Mesodermal cell (in vitro differentiated cells): ENCODE measurements around the gene CHRND.

Source experiments
- H3K27ac ChIP-seq: 2 replicates; pipeline ENCODE4 v1.7.0; 2013; ENCODE audit warnings: mild to moderate bottlenecking, low read depth, low read length, moderate library complexity; ENCODE audit not compliant: severe bottlenecking
- H3K36me3 ChIP-seq: 2 replicates; pipeline ENCODE4 v1.7.1; 2013; ENCODE audit warnings: mild to moderate bottlenecking, low read length, moderate library complexity; ENCODE audit not compliant: control insufficient read depth, insufficient read depth
- H3K4me1 ChIP-seq: one replicate; pipeline ENCODE4 v1.7.1; 2013; ENCODE audit warnings: mild to moderate bottlenecking, low read length; ENCODE audit not compliant: insufficient read depth, control insufficient read depth, poor library complexity, severe bottlenecking
- H3K4me3 ChIP-seq: 2 replicates; pipeline ENCODE4 v1.7.0; 2013; ENCODE audit warnings: low read length, control low read depth, mild to moderate bottlenecking; ENCODE audit not compliant: insufficient read depth, poor library complexity, severe bottlenecking; ENCODE audit errors: extremely low read depth
- H3K9me3 ChIP-seq: 2 replicates; pipeline ENCODE4 v1.7.1; 2013; ENCODE audit warnings: mild to moderate bottlenecking, low read length, moderate library complexity; ENCODE audit not compliant: control insufficient read depth
- WGBS, 2 experiments: methylation state at CpG; one replicate each; pipeline ENCODE4 v1.1.5; 2013; ENCODE audit warnings: missing lambda C conversion rate in 2 of 2; ENCODE audit not compliant: insufficient coverage in 2 of 2; 5-methylcytosine and 5-hydroxymethylcytosine counted together

Gene CHRND

DNA sequence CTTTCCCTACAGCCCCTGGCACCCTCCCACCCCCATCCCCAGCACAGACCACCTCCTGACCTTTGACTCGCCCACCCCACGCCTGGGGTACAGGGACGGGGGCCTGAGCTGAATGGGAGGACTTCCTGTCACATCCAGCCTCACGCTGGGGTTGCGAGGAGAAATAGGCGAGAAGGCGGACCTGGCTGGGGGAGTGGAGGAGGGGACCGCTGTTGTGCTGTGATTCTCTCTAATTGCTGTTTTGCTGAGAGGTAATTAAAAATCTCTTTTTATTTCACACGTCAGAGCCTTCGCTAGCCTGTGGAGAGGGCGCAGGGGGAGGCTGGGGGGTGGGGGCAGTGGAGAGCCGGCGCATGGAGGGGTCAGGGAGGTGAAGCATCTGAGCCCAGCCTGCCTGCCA, 28.6 kb upstream of the CHRND start:
- peaks cover 3% of the 10 kb centered on the region for H3K4me1 ChIP-seq
- no peak overlapping the region for H3K27ac ChIP-seq
- no peaks in the 10 kb centered on the region for H3K36me3 ChIP-seq
- H3K9me3 ChIP-seq = no peaks in the 10 kb centered on the region
- H3K4me3 ChIP-seq = no peak overlapping the region
- WGBS, 2 experiments = 41 to 69% methylated on average over 8 to 9 of the region's 13 CpGs

DNA sequence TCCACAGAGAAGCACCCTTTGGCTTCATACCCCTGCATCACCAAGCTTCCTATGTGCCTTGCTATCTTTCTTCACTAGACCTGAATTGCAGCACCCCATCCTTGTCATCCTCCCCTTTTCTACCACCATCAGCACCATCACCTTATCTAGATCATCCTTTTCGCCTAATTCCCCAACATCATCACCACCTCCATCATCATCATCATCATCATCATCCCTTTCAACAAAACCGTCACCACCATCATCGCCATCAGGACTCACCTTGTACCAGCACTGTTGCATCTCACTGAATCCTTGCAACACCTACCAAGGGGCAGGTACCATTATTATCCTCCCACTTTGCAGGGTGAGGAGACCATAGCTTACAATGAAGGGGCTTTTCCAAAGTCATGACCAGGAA, 27.5 kb upstream of the CHRND start:
- Histone ChIP-seq H3K9me3 (no peaks in the 10 kb centered on the region), H3K36me3 (no peaks in the 10 kb centered on the region), H3K27ac (no peak overlapping the region), H3K4me3 (no peak overlapping the region), H3K4me1 (peaks cover 5% of the 10 kb centered on the region)
- WGBS, 2 experiments = 94 to 95% methylated on average over 3 of the region's 3 CpGs

DNA sequence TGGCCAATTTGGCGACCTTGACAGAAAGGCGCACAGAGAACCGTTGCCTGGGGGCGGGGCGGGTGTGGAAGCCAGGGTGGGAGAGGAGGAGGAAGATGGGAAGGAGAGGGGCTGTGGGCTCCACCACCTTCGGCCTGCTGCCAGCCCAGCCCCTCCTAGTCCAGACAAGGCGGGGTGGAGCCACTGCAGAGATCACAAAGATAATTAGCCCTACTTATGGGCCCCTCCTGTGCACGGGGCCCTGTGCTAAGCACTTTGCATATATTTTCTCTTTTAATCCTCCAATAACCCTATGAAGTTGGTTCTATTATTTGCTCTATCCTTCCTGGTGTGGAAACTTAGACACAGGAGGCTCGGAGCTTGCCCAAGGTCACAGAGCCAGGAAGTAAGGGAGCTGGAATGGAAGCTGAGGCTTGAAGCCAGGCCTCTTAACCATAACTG, 24.6 kb upstream of the CHRND start:
- Histone ChIP-seq H3K27ac (no peak overlapping the region), H3K4me1 (peaks cover 9% of the 10 kb centered on the region), H3K9me3 (no peaks in the 10 kb centered on the region), H3K4me3 (no peak overlapping the region), H3K36me3 (no peaks in the 10 kb centered on the region)
- WGBS, 2 experiments = 79 to 82% methylated on average over 3 to 8 of the region's 9 CpGs

DNA sequence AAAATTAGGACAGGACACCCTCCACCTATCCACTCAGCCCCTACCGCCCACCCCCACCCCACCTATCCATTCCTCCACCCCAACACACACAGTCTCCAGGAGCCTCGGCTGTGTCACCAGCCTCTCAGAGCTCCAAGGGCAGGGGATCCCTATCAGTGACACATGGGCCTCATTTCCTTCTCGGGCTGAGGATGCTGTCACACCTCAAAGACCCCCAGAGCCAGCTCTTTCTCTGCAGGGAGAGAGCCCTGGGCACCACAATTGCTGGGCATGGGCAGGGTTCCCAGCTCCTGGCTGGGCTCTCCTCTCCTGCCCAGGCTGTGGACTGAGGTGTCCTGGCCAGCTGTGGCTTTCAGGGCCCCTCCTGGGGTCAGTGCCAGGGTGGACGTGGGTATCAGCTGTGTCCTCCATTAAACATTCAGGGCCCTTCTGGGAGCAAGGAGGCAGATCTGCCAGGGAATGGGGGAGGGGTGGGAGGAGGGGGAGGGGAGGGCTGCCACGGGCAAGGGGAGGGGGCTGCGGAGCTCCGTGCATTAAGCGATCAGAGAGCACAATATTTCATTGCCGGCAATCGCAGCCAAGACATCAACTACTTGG, 24.1 kb upstream of the CHRND start:
- Histone ChIP-seq H3K36me3 (no peaks in the 10 kb centered on the region), H3K27ac (no peak overlapping the region), H3K4me1 (peaks cover 9% of the 10 kb centered on the region), H3K4me3 (no peak overlapping the region), H3K9me3 (no peaks in the 10 kb centered on the region)
- 17 to 19% methylated on average over 4 to 8 of the region's 10 CpGs for WGBS, 2 experiments

DNA sequence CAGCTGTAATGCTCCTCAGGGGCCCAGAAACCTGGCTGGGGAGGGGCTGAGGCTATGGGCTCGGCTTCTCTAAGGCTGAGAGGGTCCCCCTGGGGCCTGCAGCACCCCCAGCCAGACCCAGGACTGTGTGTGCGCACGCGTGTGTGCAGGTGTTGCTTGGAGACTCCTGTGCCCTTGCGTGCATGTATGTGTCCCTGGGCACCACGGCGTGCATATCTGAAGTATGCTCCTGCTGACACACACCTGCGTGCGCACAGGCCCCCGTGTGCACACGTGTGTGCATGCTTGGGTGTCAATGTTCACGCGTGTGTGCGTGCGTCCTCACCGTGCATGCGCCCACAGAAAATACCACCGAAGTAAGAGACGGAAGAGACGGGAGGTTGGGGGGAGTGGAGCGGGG, 23.4 kb upstream of the CHRND start:
- no peaks in the 10 kb centered on the region for H3K36me3 ChIP-seq
- no peaks in the 10 kb centered on the region for H3K9me3 ChIP-seq
- peaks cover 9% of the 10 kb centered on the region for H3K4me1 ChIP-seq
- H3K27ac ChIP-seq = no peak overlapping the region
- 3 to 10% methylated on average over 10 to 15 of the region's 21 CpGs for WGBS, 2 experiments
- H3K4me3 ChIP-seq = no peak overlapping the region

DNA sequence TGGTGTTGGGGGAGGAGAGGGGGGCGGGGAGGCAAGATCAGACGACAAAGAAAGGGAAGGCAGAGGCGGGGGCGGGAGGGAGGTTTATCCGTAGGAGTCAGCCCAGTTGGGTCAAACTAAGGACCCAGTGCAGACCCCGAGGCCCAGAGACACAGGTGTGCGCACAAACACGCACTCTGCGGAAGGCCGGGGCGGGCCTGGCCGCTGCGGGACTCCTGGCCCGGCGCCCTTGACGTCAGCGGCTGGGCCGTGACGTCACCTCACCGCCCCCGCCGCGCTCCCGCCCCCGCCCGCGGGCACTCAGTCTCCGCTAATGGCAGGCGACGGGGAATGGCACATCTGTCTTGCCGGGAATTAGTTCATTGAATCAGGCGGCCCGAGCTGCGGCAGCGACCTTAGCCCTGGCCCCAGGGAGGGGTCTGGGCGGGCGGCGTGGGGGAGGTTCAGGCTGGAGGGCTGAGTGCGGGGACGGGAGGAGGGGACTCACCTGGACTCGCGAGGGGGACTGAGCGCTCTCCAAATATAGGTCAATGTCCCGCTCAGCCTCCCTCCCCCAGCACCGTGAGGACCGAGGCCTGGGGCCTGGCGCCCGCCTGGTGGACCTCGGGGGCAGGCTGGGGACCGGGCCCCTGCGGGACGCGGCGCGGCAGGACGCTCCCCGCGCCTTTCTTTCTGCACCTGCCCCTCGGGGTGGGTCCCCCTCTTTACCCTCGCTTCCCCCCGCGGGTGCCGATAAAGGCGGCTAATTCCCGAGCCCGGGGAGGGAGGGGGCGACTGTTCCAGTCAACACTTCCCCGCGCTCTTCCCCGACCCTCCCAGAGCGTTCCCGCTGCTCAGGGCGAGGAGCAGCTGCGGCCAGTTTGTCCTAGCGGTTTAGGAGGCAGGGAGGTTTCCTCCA, 22.8 kb upstream of the CHRND start:
- Histone ChIP-seq H3K4me1 (peaks cover 9% of the 10 kb centered on the region), H3K36me3 (no peaks in the 10 kb centered on the region), H3K9me3 (no peaks in the 10 kb centered on the region), H3K4me3 (peak overlapping the region; percentile 31), H3K27ac (no peak overlapping the region)
- WGBS, 2 experiments = 2% methylated on average over 38 to 41 of the region's 75 CpGs

DNA sequence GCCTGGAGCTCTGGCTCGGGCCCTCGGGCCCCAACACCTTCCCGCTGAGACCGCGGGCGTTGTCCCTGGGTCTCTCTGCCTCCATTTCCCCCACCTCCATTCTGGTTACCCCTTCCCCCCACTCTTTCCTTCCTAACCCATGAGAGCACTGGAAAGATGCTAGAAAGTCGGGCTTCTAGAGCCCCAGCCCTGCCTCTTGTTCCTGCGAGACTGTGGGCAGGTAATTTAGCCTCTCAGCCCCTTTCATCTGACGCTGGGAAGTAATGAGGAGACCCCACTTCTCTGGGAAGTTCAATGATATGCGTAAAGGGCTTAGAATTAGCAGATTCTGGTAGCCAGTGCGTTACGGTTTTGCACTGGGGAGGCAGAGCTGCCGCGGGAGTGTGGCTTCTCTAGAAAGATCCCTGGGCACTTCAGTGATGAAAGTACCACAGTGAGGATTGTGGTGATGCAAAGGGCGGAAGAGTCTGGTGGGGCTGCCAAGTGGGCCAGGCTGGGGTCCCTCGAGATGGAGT, 22.1 kb upstream of the CHRND start:
- H3K9me3 ChIP-seq = no peaks in the 10 kb centered on the region
- no peak overlapping the region for H3K27ac ChIP-seq
- H3K36me3 ChIP-seq = no peaks in the 10 kb centered on the region
- WGBS, 2 experiments = 17 to 24% methylated on average over 12 to 14 of the region's 16 CpGs
- H3K4me3 ChIP-seq = peak overlapping the region; percentile 31
- peaks cover 9% of the 10 kb centered on the region for H3K4me1 ChIP-seq

DNA sequence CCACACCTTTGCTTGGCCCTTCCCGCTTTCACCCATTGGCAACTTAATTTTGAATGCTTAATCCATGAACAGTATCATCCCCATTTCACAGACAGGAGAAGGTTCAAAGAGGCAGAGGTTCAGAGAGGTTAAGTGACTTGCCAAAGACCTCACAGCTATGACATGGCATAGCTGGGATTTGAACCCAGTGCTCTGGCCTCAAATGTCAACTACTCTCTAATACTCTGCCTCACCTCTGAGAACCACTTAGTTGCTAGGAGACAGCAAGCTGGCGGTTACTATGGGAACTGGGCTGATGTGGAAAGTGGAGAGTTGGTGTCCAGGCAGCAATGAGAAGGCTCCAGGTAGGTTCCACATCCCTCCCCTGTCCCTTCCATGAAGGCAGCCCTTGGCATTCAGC, 21.5 kb upstream of the CHRND start:
- H3K9me3 ChIP-seq = no peaks in the 10 kb centered on the region
- H3K4me3 ChIP-seq = no peak overlapping the region
- no peaks in the 10 kb centered on the region for H3K36me3 ChIP-seq
- peaks cover 9% of the 10 kb centered on the region for H3K4me1 ChIP-seq
- no CpG with 5 or more reads among the region's 2 CpGs for WGBS, 2 experiments
- H3K27ac ChIP-seq = no peak overlapping the region

DNA sequence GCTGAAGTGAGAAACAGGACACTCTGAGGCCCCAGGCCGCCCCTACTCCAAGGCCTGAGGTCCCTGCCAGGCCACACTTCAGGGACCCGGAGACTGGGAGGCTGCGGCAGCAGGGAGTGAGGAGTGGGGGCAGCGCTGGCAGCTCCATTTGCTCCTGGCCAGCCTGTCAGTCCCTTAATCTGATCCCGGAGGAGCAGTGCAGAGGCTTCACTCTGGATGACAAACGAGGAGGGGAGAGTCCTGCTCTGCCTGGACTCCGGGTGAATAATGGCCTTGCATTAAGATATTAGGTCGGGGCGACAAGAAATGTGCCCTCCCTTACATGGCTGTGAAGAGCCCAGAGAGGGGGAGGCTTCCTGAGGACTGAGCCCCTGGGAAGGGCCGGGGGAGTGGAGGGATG, 20.1 kb upstream of the CHRND start:
- Histone ChIP-seq H3K4me3 (no peak overlapping the region), H3K4me1 (peaks cover 9% of the 10 kb centered on the region), H3K36me3 (no peaks in the 10 kb centered on the region), H3K27ac (no peak overlapping the region), H3K9me3 (no peaks in the 10 kb centered on the region)
- 16 to 21% methylated on average over 7 to 9 of the region's 10 CpGs for WGBS, 2 experiments

DNA sequence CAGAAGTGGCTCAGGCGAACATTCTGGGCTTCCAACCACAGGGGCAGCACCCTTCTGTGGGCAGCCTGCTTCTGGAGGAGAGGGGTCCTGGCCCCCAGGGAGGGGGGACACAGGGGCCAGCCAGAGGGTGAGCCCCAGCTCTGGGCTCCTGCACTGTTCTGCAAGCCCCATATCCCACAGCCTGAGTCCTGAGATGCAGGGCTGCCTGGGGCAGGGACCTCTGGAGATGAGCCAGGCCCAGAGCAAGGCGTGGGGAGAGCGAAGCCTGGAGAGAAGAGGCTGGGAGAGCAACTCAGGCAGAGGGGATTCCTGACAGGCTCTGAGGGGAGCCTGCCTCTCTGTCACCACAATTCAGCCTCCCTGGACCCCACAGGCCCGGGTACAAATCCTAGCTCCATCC, 19.3 kb upstream of the CHRND start:
- WGBS, 2 experiments = 91 to 100% methylated on average over 3 to 4 of the region's 4 CpGs
- peaks cover 9% of the 10 kb centered on the region for H3K4me1 ChIP-seq
- H3K27ac ChIP-seq = no peak overlapping the region
- no peaks in the 10 kb centered on the region for H3K9me3 ChIP-seq
- H3K4me3 ChIP-seq = no peak overlapping the region
- no peaks in the 10 kb centered on the region for H3K36me3 ChIP-seq

DNA sequence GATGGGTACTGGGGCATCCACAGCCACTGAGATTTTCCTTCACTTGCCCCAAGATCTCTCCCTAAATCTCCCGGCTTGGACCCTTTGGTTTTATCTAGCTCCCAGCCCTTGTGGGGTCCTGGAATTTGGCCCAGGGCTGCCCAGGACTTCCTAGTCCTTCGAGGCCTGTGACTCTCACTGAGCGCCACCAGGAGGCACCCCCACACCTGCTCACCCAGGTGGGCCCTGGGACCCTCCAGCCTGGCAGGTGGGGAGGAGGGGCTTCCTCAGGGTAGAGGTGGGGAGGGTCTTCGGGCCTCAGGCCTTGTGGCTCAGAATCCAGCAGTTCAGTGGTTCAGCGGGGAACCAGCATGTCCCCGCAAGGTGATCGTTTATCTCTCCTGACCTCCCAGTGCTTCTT, 17.7 kb upstream of the CHRND start:
- H3K36me3 ChIP-seq = no peaks in the 10 kb centered on the region
- no peaks in the 10 kb centered on the region for H3K9me3 ChIP-seq
- H3K4me1 ChIP-seq = peaks cover 5% of the 10 kb centered on the region
- WGBS, 2 experiments = 78 to 80% methylated on average over 3 to 5 of the region's 7 CpGs
- H3K27ac ChIP-seq = no peak overlapping the region
- no peak overlapping the region for H3K4me3 ChIP-seq
